K562 (cell line): ENCODE data around the gene GRHL3. TPM values are rescaled to one million over a fixed set of nuclear protein-coding genes. Genes with fewer than 3 reads are reported as not detected.

ENCODE experiments used
- ATAC-seq: fragments of 200-7000 bp; cut with Tn5 transposase; 3 replicates; pipeline ENCODE4 v1.9.1; 2020; ENCODE audit warnings: moderate library complexity
- BruUV-seq: library from RNA; stranded (reverse); fragments of 400-500 nt; replicated peaks from 2 replicates; lab custom pipeline; 2021; lab: Mats Ljungman, UMichigan
- CTCF ChIA-PET: fragments of 300-600 bp; formaldehyde crosslinking; extraction: SDS; loops from one replicate; lab custom pipeline; 2021; ENCODE audit warnings: low intra/inter-chr PET ratio; lab: Yijun Ruan, JAX
- POLR2A ChIA-PET: fragments of 300-600, 350-650 bp; sonication (Branson Sonifier 250); formaldehyde crosslinking; extraction: SDS; loops from one replicate; lab custom pipeline; 2021; ENCODE audit warnings: antibody characterized with exemption, inconsistent platforms; lab: Yijun Ruan, JAX
- DNase-seq, 4 experiments: peaks; one replicate each; pipeline versions ENCODE4 v3.0.0 to v3.0.0-alpha.2; 2011 to 2018; ENCODE audit warnings: low spot score in 3 of 4, mixed read lengths in 3 of 4; ENCODE audit errors: extremely low read depth in 1 of 4
- FAIRE-seq: peaks from 2 replicates; lab custom pipeline; 2011; peaks lifted over from hg19 to GRCh38; lab: Jason Lieb, UNC
- H2AFZ ChIP-seq: 2 replicates; pipeline ENCODE4 v1.6.0; 2011; ENCODE audit warnings: low read depth, low read length, control low read depth, inconsistent platforms
- H3K27ac ChIP-seq: fragments of 200-600 bp; 3 replicates; pipeline ENCODE4 v1.8.0; 2011; ENCODE audit warnings: low read depth, mild to moderate bottlenecking, control low read depth, inconsistent platforms, low read length, moderate library complexity, mixed read lengths; ENCODE audit errors: extremely low read depth
- H3K27me3 ChIP-seq, 2 experiments: fragments of 300-600 bp in 1 of 2; 2 replicates in 1 of 2; 3 replicates in 1 of 2; pipeline versions ENCODE4 v1.6.0 to v1.8.0; 2011; ENCODE audit warnings: inconsistent platforms in 2 of 2, low read length in 2 of 2, mild to moderate bottlenecking in 1 of 2, mixed read lengths in 1 of 2, moderate library complexity in 1 of 2; ENCODE audit not compliant: control insufficient read depth in 2 of 2, insufficient read depth in 2 of 2
- H3K36me3 ChIP-seq: fragments of 300-600 bp; 3 replicates; pipeline ENCODE4 v1.8.0; 2011; ENCODE audit warnings: mild to moderate bottlenecking, low read length, inconsistent platforms; ENCODE audit not compliant: control insufficient read depth, insufficient read depth
- H3K4me1 ChIP-seq, 2 experiments: fragments of 200-600 bp in 1 of 2; replicated peaks in 1 of 2; 2 replicates in 1 of 2; 3 replicates in 1 of 2; pipeline versions ENCODE4 v1.5.1 to v1.8.0; 2011; ENCODE audit warnings: inconsistent platforms in 2 of 2, low read length in 2 of 2, mild to moderate bottlenecking in 1 of 2, mixed read lengths in 1 of 2, moderate library complexity in 1 of 2; ENCODE audit not compliant: control insufficient read depth in 2 of 2, insufficient read depth in 2 of 2
- H3K4me2 ChIP-seq: 2 replicates; pipeline ENCODE4 v1.6.1; 2011; ENCODE audit warnings: low read length, control low read depth, inconsistent platforms, mixed read lengths; ENCODE audit not compliant: insufficient read depth
- H3K4me3 ChIP-seq: fragments of 200-600 bp; sonication (generic), shearing (Covaris generic); 2 replicates; pipeline ENCODE4 v1.5.1; 2016; ENCODE audit warnings: control low read depth, inconsistent platforms
- H3K79me2 ChIP-seq: fragments of 200-600 bp; 3 replicates; pipeline ENCODE4 v1.8.0; 2011; ENCODE audit warnings: low read length, inconsistent platforms; ENCODE audit not compliant: control insufficient read depth, insufficient read depth
- H3K9ac ChIP-seq, 2 experiments: 2 replicates each; pipeline versions ENCODE4 v1.6.0 to v1.6.1; 2011; ENCODE audit warnings: low read depth in 2 of 2, low read length in 2 of 2, control low read depth in 1 of 2, inconsistent platforms in 1 of 2, mild to moderate bottlenecking in 1 of 2, mixed read lengths in 1 of 2; ENCODE audit not compliant: insufficient read depth in 1 of 2
- H3K9me1 ChIP-seq: one replicate; pipeline ENCODE4 v1.6.0; 2011; ENCODE audit warnings: inconsistent platforms, mild to moderate bottlenecking, low read length, moderate library complexity; ENCODE audit not compliant: control insufficient read depth, insufficient read depth
- H3K9me3 ChIP-seq: replicated peaks from 2 replicates; pipeline ENCODE4 v1.5.1; 2011; ENCODE audit warnings: low read depth, low read length, inconsistent platforms; ENCODE audit not compliant: control insufficient read depth, insufficient read depth
- H4K20me1 ChIP-seq: replicated peaks from 2 replicates; pipeline ENCODE4 v1.6.1; 2011; ENCODE audit warnings: low read length, inconsistent platforms, mixed read lengths; ENCODE audit not compliant: control insufficient read depth, insufficient read depth
- CHD4 ChIP-seq: fragments of 200-600 bp; sonication (generic); IDR thresholded peaks from 3 replicates; pipeline ENCODE4 v1.6.1; 2012; ENCODE audit warnings: low read depth, mild to moderate bottlenecking, mixed read lengths, low read length, inconsistent platforms; ENCODE audit not compliant: insufficient read depth, insufficient replicate concordance, poor library complexity, severe bottlenecking
- GABPB1 ChIP-seq: sonication (generic); formaldehyde crosslinking; IDR thresholded peaks from 2 replicates; pipeline ENCODE4 v1.8.0; 2022; ENCODE audit warnings: mild to moderate bottlenecking, missing genetic modification reagents
- KAT7 ChIP-seq: sonication (generic); formaldehyde crosslinking; IDR thresholded peaks from 2 replicates; pipeline ENCODE4 v1.8.0; 2022; ENCODE audit warnings: missing genetic modification reagents, mild to moderate bottlenecking, borderline replicate concordance
- WGBS: fragments of 100-300 bp; shearing (Covaris generic); methylation state at CpG from one replicate; pipeline ENCODE4 v1.1.6; 2016; ENCODE audit warnings: low coverage, mixed read lengths; ENCODE audit not compliant: insufficient coverage; ENCODE audit errors: missing lambda C conversion rate; 5-methylcytosine and 5-hydroxymethylcytosine counted together
- in situ Hi-C: fragments of 300-500 bp; cut with MboI; formaldehyde crosslinking; loops from 4 replicates; pipeline ENCODE4 v1.15.0; 2018; ENCODE audit warnings: inconsistent platforms, mixed read lengths
- intact Hi-C: fragments of 100-400 bp; cut with micrococcal nuclease; formaldehyde crosslinking; loops from 2 replicates; pipeline ENCODE4 v1.14.2; 2022
- polyA plus RNA-seq, 8 experiments: library from polyadenylated mRNA; depleted of rRNA in 4 of 8; stranded (reverse) in 5 of 8; unstranded in 3 of 8; fragments of >200 nt; fragmentation: Nextera tagmentation in 2 of 8; fragmentation: Illumina TruSeq in 1 of 8; extraction: Ambion mirVana in 2 of 8; extraction: Trizol in 1 of 8; gene quantifications; 2 replicates each; pipeline versions ENCODE4 v1.2.1 to v1.2.3, GENCODE V29; 2011 to 2014; ENCODE audit warnings: inconsistent platforms in 1 of 8, missing spikeins in 1 of 8
- total RNA-seq, 7 experiments: library from RNA; depleted of rRNA in 6 of 7; stranded (reverse); fragments of >200 nt in 6 of 7; fragmentation: Illumina TruSeq in 2 of 7; extraction: Trizol in 2 of 7; gene quantifications; 2 replicates each; pipeline versions ENCODE4 v1.2.1 to v1.2.3, GENCODE V29; 2011 to 2021; ENCODE audit warnings: low replicate concordance in 1 of 7
- TF ChIP-seq, protein P1 (sequence below): fragments of 450-650 bp; IDR thresholded peaks from 2 replicates; pipeline ENCODE4 v1.6.1; 2018; ENCODE audit not compliant: partially characterized antibody

The GRHL3 gene
- total and polyA plus RNA-seq, 9 of the 15 experiments (the other 6 are each of a cell fraction or from before 2014, with no cell fraction given), result 0.01 to 0.04 TPM; not detected in 7

GRCh38 chr1:24303600-24303999 is 15.6 kb upstream of the GRHL3 start (continued):
- TF ChIP-seq CHD4 (no peak), KAT7 (CRISPR knock-in tag) (no peak)

DNA sequence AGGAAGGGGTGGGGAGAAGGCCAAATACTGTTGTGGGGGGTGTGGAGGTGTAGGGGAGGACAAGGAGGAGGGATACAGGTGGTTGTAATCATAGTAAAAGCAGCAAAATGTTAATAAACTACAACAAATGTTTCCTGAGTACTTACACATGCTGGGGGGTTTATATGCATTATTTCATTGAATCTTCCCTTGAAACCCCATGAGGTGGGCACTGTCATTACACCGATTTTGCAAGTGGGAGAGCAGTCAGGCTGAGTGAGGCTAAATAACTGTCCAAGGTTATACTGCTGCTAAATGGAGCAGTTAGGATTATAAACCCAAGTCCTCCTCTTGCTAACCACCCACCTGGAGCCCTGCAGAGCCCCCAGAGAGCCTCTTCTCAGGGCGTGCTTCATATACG is 14.4 kb upstream of the GRHL3 start:
- in situ Hi-C loops, result loop anchor here (5.0 kb wide), 1 partner anchor 78 kb away; no protein-coding TSS in a partner anchor
- H3K9ac ChIP-seq, result no peak overlapping the region
- POLR2A ChIA-PET, result interaction anchor here (0.9 kb wide), 1 partner anchor 13 kb away, joined by 3 read pairs; no protein-coding TSS in a partner anchor
- no peak overlapping the region for H3K27ac ChIP-seq
- TF ChIP-seq, protein P1, sequence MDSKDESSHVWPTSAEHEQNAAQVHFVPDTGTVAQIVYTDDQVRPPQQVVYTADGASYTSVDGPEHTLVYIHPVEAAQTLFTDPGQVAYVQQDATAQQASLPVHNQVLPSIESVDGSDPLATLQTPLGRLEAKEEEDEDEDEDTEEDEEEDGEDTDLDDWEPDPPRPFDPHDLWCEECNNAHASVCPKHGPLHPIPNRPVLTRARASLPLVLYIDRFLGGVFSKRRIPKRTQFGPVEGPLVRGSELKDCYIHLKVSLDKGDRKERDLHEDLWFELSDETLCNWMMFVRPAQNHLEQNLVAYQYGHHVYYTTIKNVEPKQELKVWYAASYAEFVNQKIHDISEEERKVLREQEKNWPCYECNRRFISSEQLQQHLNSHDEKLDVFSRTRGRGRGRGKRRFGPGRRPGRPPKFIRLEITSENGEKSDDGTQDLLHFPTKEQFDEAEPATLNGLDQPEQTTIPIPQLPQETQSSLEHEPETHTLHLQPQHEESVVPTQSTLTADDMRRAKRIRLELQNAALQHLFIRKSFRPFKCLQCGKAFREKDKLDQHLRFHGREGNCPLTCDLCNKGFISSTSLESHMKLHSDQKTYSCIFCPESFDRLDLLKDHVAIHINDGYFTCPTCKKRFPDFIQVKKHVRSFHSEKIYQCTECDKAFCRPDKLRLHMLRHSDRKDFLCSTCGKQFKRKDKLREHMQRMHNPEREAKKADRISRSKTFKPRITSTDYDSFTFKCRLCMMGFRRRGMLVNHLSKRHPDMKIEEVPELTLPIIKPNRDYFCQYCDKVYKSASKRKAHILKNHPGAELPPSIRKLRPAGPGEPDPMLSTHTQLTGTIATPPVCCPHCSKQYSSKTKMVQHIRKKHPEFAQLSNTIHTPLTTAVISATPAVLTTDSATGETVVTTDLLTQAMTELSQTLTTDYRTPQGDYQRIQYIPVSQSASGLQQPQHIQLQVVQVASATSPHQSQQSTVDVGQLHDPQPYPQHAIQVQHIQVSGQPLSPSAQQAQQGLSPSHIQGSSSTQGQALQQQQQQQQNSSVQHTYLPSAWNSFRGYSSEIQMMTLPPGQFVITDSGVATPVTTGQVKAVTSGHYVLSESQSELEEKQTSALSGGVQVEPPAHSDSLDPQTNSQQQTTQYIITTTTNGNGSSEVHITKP, result peak; percentile 46
- no peak for TF ChIP-seq GABPB1 (CRISPR knock-in tag)
- TF ChIP-seq, all 486 proteins: peak for 1
- ATAC-seq (peak; percentile 43; the same call in 1 of the 3 replicates), DNase-seq (no peak), FAIRE-seq (peak; percentile 19)
- Histone ChIP-seq H3K4me1 (no peaks in the 10 kb centered on the region), H3K9me3 (no peaks in the 10 kb centered on the region), H3K36me3 (no peaks in the 10 kb centered on the region), H3K9me1 (no peaks in the 10 kb centered on the region), H3K27me3 (peaks cover 23 to 33% of the 10 kb centered on the region in 2 experiments), H3K4me3 (no peak overlapping the region), H4K20me1 (no peaks in the 10 kb centered on the region), H3K79me2 (no peaks in the 10 kb centered on the region), H3K4me2 (no peak overlapping the region), H2AFZ (no peak overlapping the region)
- BruUV-seq, result no TSS peak
- CTCF ChIA-PET, result no interaction called here
- WGBS, result 2% methylated on average over 3 of the region's 3 CpGs
- intact Hi-C loops, result no loop called here
